Activated CD8-positive, alpha-beta memory T cell treated with anti-CD3 and anti-CD28 coated beads, Interleukin-2, amount 10 ng/mL, durations not matched to agents 7 days and 5 days (primary cell): ENCODE data around the gene PDX1. TPM values are rescaled to one million over a fixed set of nuclear protein-coding genes. Genes with fewer than 3 reads are reported as not detected.

Source experiments
- ATAC-seq: fragments of 150-1000 bp; cut with Tn5 transposase; one replicate; pipeline ENCODE4 v1.10.0; 2021; ENCODE audit warnings: moderate library complexity
- CTCF ChIA-PET: fragments of 350-600 bp; sonication (Branson Sonifier 250); formaldehyde crosslinking; loops from one replicate; lab custom pipeline; 2021; ENCODE audit warnings: antibody characterized with exemption; lab: Charles Lee
- DNase-seq: peaks from one replicate; pipeline ENCODE4 v3.0.0-alpha.2; 2020
- H3K27ac Mint-ChIP-seq: one replicate; pipeline ENCODE4 v1.8.0; 2021; ENCODE audit warnings: mild to moderate bottlenecking, mixed read lengths
- H3K27me3 Mint-ChIP-seq: one replicate; pipeline ENCODE4 v1.8.0; 2021; ENCODE audit warnings: mixed read lengths
- H3K36me3 Mint-ChIP-seq: one replicate; pipeline ENCODE4 v1.8.0; 2021; ENCODE audit warnings: mild to moderate bottlenecking, mixed read lengths
- H3K4me1 Mint-ChIP-seq: one replicate; pipeline ENCODE4 v1.8.0; 2021; ENCODE audit warnings: mixed read lengths
- H3K4me3 Mint-ChIP-seq: one replicate; pipeline ENCODE4 v1.8.0; 2021; ENCODE audit warnings: mild to moderate bottlenecking, moderate library complexity, mixed read lengths
- H3K9me3 Mint-ChIP-seq: one replicate; pipeline ENCODE4 v1.8.0; 2022; ENCODE audit warnings: low read depth, mixed read lengths
- total RNA-seq, 2 experiments: library from RNA; stranded (reverse); gene quantifications; one replicate each; pipeline ENCODE4 v1.2.3, GENCODE V29; 2021

PDX1 gene
- total RNA-seq, 2 experiments from 2014 or later = not detected

DNA sequence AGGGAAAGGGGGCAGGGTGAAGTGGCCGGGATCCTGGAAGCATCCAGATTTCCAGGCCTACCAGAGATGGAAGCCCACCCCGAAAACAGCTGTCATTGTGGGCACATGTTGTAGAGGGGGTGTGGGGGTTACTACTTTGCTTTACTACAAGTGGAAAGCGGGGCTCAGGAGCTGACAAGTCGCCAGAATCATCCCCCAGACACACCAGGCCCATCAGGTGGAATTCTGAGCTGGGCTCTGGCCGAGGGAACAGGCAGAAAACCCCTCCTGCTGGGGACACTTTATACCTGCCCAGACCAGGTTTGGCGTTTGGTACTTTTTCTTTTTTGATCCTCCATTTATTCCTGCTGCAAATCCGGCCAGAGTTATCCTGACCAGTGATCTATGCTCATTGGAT lies 45.5 kb downstream of the PDX1 start:
- Mint-ChIP-seq H3K9me3 (no peaks in the 10 kb centered on the region), H3K4me3 (no peak overlapping the region), H3K27ac (no peak overlapping the region), H3K4me1 (peaks cover 5% of the 10 kb centered on the region), H3K36me3 (no peaks in the 10 kb centered on the region), H3K27me3 (peaks cover 90% of the 10 kb centered on the region)
- CTCF ChIA-PET = interaction anchor here (0.8 to 2.1 kb wide), 2 partner anchors 12 to 29 kb away, joined by 4 to 7 read pairs; no protein-coding TSS in a partner anchor
- ATAC-seq (no peak), DNase-seq (no peak)

DNA sequence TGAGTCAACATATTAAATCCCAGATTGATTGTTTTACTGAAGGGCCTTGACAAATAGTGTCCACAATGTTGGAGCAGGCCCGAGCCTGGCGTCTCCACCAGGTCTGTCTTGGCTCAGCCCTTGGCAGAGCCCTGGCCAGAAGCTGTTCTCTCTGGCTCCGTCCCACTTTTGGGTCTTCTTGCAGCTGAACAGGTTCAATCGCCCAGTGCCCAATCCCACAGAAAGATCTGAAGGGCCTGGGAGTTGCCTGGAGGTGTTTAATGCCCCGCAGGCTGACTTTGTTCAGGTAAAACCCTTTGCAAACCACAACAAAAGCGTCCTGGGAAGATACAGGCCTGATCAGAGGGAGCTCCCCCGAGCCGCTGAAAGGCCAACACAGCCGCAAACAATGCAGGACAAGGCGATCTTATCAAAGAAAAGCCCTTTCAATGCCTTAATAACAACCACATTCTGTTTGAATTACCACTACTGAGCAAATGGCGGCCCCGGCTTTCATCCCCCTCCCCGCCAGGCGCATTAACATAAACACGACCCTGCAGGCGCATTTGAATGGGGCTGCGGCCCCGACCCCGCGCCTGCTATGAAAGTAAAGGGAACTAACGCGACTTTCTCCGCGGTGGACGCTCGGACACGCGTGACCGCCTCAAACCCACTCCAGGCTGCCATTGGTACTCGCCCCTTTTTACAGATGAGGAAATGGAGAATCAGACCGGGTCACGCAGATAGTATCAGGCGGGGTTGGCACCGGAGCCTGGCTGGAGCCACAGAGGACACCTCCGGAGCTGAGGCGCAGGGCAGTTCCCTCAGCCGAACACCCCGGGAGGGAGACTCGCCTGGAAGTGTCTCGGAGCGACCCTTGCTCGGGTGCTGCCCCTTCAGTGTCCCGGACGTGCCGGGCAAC lies 46.2 kb downstream of the PDX1 start:
- CTCF ChIA-PET = interaction anchor here (0.8 to 2.1 kb wide), 2 partner anchors 13 to 28 kb away, joined by 4 to 7 read pairs; no protein-coding TSS in a partner anchor
- H3K9me3 Mint-ChIP-seq = no peaks in the 10 kb centered on the region
- ATAC-seq = no peak
- H3K4me3 Mint-ChIP-seq = no peak overlapping the region
- peaks cover 92% of the 10 kb centered on the region for H3K27me3 Mint-ChIP-seq
- H3K36me3 Mint-ChIP-seq = no peaks in the 10 kb centered on the region
- peaks cover 5% of the 10 kb centered on the region for H3K4me1 Mint-ChIP-seq
- H3K27ac Mint-ChIP-seq = no peak overlapping the region
- no peak for DNase-seq

DNA sequence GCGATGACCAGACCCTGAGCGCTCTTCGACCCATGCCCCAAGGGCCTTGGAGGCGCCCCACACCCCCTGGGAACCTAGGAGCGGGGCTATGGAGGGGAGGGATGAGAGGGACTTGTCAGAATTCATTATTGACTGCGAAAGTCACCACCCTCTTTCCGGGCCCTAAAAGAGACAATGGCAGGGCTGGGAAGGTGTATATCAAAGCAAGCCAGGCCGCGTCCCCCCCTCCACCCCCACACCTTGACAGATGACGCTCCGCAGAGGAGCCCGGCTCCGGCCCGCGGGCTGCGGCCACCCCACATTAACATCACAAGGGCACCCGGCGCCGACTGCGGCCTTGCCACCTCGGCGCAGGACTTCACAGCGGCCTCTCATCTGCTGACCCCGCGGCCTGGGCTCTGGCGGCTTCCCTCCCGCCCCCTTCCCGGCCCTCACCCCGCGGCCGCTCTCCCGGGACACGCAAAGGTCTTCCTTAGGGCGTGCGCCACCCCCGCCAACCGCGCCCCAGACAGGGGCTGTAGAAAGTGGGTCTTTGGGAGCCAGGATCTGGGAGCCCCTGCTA lies 46.9 kb downstream of the PDX1 start:
- CTCF ChIA-PET = interaction anchor here (1.0 to 2.2 kb wide), 2 partner anchors 13 to 140 kb away, joined by 3 to 7 read pairs; no protein-coding TSS in a partner anchor
- Mint-ChIP-seq H3K36me3 (no peaks in the 10 kb centered on the region), H3K27ac (no peak overlapping the region), H3K4me3 (no peak overlapping the region), H3K4me1 (peaks cover 5% of the 10 kb centered on the region), H3K27me3 (peaks cover 92% of the 10 kb centered on the region), H3K9me3 (no peaks in the 10 kb centered on the region)
- ATAC-seq = no peak
- no peak for DNase-seq

- Mint-ChIP-seq H3K4me1 (peaks cover 5% of the 10 kb centered on the region), H3K27ac (peak overlapping the region; percentile 25), H3K9me3 (no peaks in the 10 kb centered on the region), H3K4me3 (no peak overlapping the region), H3K27me3 (peaks cover 90% of the 10 kb centered on the region), H3K36me3 (no peaks in the 10 kb centered on the region)
- DNase-seq (no peak), ATAC-seq (no peak)
- CTCF ChIA-PET = interaction anchor here (1.0 to 5.2 kb wide), 3 partner anchors 13 to 140 kb away, joined by 3 to 22 read pairs (median 7); no protein-coding TSS in a partner anchor
Observed at GRCh38 chr13:27967203-27967735, 47.5 kb downstream of the PDX1 start.

DNA sequence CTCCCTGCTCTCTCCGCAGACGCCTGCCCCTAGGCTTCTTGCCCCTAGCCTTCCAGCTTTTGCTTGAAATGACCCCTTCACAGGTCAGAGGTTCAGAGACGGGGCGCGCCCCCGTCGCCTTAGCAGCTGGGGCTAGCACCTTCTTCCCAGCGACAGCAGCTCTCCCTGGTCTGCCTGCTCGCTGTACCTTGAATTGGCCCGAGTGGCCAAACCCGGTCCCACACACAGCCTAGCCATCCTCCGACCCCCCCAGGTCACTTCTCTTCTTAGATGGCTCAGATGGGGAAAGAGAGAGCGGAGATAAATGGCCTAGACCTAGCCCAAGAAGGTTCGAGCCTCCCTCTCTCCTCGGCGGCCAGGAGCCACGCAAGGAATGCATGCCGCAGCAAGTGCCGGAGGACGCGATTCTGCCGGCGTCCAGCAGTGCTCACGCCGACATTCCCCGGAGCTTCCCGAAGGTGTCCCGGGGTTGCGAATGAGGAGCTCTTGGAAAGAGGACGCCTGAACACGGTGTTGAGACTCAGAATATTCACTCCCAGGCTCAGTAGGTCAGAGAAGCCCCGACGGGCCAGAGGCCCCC lies 48.0 kb downstream of the PDX1 start:
- no peak for DNase-seq
- peak overlapping the region; percentile 57 for H3K27ac Mint-ChIP-seq
- H3K27me3 Mint-ChIP-seq = peaks cover 90% of the 10 kb centered on the region
- no peak overlapping the region for H3K4me3 Mint-ChIP-seq
- no peak for ATAC-seq
- CTCF ChIA-PET = interaction anchor here (1.0 to 5.2 kb wide), 3 partner anchors 14 to 141 kb away, joined by 3 to 22 read pairs (median 7); no protein-coding TSS in a partner anchor
- H3K4me1 Mint-ChIP-seq = peaks cover 5% of the 10 kb centered on the region
- no peaks in the 10 kb centered on the region for H3K36me3 Mint-ChIP-seq
- no peaks in the 10 kb centered on the region for H3K9me3 Mint-ChIP-seq

DNA sequence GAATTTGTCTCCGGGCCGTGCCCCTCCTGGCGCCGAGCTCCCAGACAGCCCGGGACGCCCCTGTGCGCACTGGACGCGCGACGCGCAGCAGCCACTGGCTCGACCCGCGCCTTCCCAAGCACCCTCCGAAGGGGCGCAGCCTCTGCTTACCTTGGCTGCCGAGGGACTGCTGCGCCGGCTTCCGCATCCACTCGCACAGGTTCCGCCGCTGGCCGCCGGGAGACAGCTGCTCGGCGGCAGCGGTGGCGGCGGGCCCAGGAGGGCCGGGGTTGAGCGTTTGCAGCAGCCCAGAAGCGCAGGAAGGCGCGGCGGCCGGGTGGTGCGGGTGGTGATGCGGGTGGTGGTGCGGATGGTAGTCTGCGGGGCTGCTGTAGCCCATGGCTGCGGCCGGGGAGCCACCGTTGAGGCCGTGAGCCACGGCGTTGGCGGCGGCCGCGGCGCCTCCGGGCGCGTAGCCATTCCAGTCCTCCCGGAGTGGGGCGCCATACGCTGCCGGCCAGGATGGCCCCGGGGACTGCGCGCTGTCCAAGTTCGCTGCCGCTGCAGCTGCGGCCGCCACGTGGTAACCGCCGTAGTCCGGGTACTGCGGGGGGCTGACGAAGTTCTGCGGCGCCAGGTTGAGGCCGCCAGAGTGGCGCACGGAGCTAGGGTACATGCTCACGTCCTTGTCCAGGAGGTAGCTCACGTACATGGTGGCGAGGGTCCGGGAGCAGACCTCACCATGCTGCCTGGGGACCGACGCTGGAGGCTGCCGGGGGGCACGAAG lies 48.7 kb downstream of the PDX1 start:
- Mint-ChIP-seq H3K9me3 (no peaks in the 10 kb centered on the region), H3K4me3 (no peak overlapping the region), H3K4me1 (peaks cover 5% of the 10 kb centered on the region), H3K27me3 (peaks cover 91% of the 10 kb centered on the region), H3K27ac (no peak overlapping the region), H3K36me3 (no peaks in the 10 kb centered on the region)
- DNase-seq (no peak), ATAC-seq (no peak)
- CTCF ChIA-PET = interaction anchor here (0.7 to 5.2 kb wide), 3 partner anchors 14 to 15 kb away, joined by 3 to 22 read pairs (median 7); no protein-coding TSS in a partner anchor

DNA sequence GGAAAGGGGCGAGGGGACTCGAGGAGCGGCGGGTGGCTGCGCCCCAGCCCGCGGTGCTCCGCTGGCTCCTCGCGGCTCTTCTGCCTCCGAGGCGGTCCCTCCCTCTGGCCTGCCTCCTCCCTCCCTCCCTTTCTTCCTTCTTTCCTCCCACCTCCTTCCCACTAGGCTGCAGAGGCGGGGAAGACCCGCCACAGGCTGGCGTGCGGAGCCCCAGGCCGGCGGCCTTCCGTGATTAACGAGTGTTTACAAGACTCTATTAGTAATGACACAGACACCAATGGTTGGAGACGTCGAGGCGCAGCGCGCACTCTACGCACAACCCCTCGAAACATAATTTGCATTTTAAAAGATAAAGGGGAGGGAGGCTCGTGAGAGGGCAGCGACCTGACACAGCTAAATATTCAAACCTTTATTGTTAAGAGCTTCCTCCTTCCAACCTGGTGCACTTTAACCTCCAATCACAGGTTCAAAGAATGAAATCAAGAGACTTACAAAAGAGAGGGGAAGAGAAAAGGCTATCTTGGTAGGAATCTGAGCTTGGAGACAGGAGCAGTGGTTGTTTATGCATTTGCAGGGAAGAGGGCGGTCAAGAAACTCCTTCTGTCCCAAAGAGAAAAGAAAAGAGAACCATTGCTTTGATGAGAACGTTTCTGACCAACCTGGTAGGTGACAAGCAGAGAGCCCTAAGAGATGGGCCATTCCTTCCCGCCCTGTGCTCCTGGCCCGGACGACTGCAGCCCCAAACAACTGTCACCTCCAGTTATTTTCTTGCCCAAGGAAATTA lies 49.5 kb downstream of the PDX1 start, which contains the start of gene CDX2:
Gene CDX2 (minus strand): TSS at position 234 of the 784 bp plus-strand sequence. CDS start 309 bp downstream, outside the sequence.
- no peak for DNase-seq
- CTCF ChIA-PET = interaction anchor here (0.7 to 5.2 kb wide), 4 partner anchors 9 to 16 kb away, joined by 3 to 22 read pairs (median 4); no protein-coding TSS in a partner anchor
- no peaks in the 10 kb centered on the region for H3K36me3 Mint-ChIP-seq
- peak within 1 kb of the TSS; percentile 57 for H3K27ac Mint-ChIP-seq
- no peak within 1 kb of the TSS for H3K4me3 Mint-ChIP-seq
- peaks cover 91% of the 10 kb centered on the region for H3K27me3 Mint-ChIP-seq
- ATAC-seq = no peak
- peaks cover 5% of the 10 kb centered on the region for H3K4me1 Mint-ChIP-seq
- H3K9me3 Mint-ChIP-seq = no peaks in the 10 kb centered on the region

DNA sequence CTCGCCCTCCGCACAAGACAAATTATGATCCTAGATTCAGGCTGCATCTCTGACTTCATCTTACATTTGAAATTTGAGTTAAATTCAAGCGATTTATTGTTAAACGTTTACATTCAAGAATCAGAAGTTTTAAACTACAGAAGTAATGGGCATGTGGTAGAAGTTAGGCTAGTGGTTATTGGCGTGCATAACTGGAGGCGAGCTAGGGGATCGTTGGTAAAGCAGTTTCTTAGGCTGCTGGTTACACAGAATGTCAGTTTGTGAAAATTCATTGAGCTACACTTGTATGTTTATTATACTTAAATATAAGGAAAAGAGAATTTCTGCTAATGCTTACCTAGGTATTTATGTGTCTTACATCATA lies 50.0 kb downstream of the PDX1 start:
- Mint-ChIP-seq H3K27me3 (peaks cover 91% of the 10 kb centered on the region), H3K27ac (peak overlapping the region; percentile 26), H3K9me3 (no peaks in the 10 kb centered on the region), H3K4me1 (peaks cover 5% of the 10 kb centered on the region), H3K36me3 (no peaks in the 10 kb centered on the region), H3K4me3 (no peak overlapping the region)
- DNase-seq (no peak), ATAC-seq (no peak)
- CTCF ChIA-PET = interaction anchor here (1.0 to 5.2 kb wide), 4 partner anchors 10 to 16 kb away, joined by 3 to 22 read pairs (median 4); no protein-coding TSS in a partner anchor

- CTCF ChIA-PET = interaction anchor here (1.0 to 5.2 kb wide), 4 partner anchors 9 to 17 kb away, joined by 3 to 22 read pairs (median 4); no protein-coding TSS in a partner anchor
- Mint-ChIP-seq H3K27me3 (peaks cover 91% of the 10 kb centered on the region), H3K4me1 (peaks cover 12% of the 10 kb centered on the region), H3K36me3 (no peaks in the 10 kb centered on the region), H3K4me3 (no peak overlapping the region), H3K9me3 (no peaks in the 10 kb centered on the region), H3K27ac (no peak overlapping the region)
- DNase-seq (no peak), ATAC-seq (no peak)
Observed at GRCh38 chr13:27970382-27971235, 50.8 kb downstream of the PDX1 start.

DNA sequence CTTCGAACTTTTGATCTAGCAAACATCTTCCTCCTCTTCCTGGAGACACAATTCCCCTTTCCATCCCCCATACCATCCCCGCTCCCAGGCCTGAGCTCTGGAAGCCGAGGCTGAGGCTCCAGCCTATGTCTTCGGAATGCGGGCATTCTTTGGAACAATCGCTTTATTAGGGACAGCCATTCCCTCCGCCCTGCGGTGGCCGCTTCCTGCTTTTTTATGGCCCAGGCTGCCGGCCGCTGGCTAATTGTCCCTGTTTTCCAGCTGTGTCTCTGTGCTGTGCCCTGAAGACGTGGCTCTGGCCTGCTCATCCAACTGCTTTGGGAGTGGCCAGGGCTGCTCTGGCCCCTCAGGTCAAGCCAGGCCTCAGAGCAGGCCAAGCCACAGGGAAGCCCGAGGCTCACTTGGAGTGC lies 51.4 kb downstream of the PDX1 start:
- CTCF ChIA-PET = interaction anchor here (5.2 kb wide), 1 partner anchor 12 kb away, joined by 22 read pairs; no protein-coding TSS in a partner anchor
- no peaks in the 10 kb centered on the region for H3K9me3 Mint-ChIP-seq

More for the DNA sequence above, 51.4 kb downstream of the PDX1 start:
- Mint-ChIP-seq H3K27me3 (peaks cover 91% of the 10 kb centered on the region), H3K4me1 (peaks cover 13% of the 10 kb centered on the region), H3K36me3 (no peaks in the 10 kb centered on the region), H3K27ac (no peak overlapping the region), H3K4me3 (no peak overlapping the region)
- DNase-seq (no peak), ATAC-seq (no peak)
